GM19240 (cell line): ENCODE data around the gene TMEM87B.

Source experiments
- DNase-seq: peaks from one replicate; pipeline ENCODE4 v3.0.0; 2011; ENCODE audit warnings: low spot score; ENCODE audit not compliant: insufficient read length

TMEM87B gene

GRCh38 chr2:112150447-112150846, 95.4 kb downstream of the TMEM87B start:
- no peak for DNase-seq

- DNase-seq, result no peak
Measured at GRCh38 chr2:112150851-112151250, 95.8 kb downstream of the TMEM87B start.

- DNase-seq, result no peak
Measured at GRCh38 chr2:112151271-112151670, 96.2 kb downstream of the TMEM87B start.

- DNase-seq, result no peak
Measured at GRCh38 chr2:112151701-112152440, 96.8 kb downstream of the TMEM87B start.

- DNase-seq, result no peak
Measured at GRCh38 chr2:112152476-112153178, 97.6 kb downstream of the TMEM87B start.

GRCh38 chr2:112153179-112153490, 98.1 kb downstream of the TMEM87B start:
- DNase-seq, result no peak

GRCh38 chr2:112153501-112153900, 98.4 kb downstream of the TMEM87B start:
- DNase-seq, result no peak

- no peak for DNase-seq
Measured at GRCh38 chr2:112154246-112155117, 99.4 kb downstream of the TMEM87B start.

- DNase-seq, result no peak
Measured at GRCh38 chr2:112155331-112156151, 100.5 kb downstream of the TMEM87B start.

GRCh38 chr2:112156152-112156986, 101.3 kb downstream of the TMEM87B start:
- no peak for DNase-seq

GRCh38 chr2:112157472-112157871, 102.4 kb downstream of the TMEM87B start:
- no peak for DNase-seq

GRCh38 chr2:112159454-112159921, 104.4 kb downstream of the TMEM87B start:
- DNase-seq, result peak; percentile 39

- no peak for DNase-seq
Measured at GRCh38 chr2:112160283-112161250, 105.5 kb downstream of the TMEM87B start.

- DNase-seq, result no peak
Measured at GRCh38 chr2:112161431-112162145, 106.5 kb downstream of the TMEM87B start.

- DNase-seq, result no peak
Measured at GRCh38 chr2:112162341-112162740, 107.3 kb downstream of the TMEM87B start.

GRCh38 chr2:112162956-112163355, 107.9 kb downstream of the TMEM87B start:
- no peak for DNase-seq

GRCh38 chr2:112163541-112163981, 108.5 kb downstream of the TMEM87B start:
- DNase-seq, result no peak

- DNase-seq, result no peak
Measured at GRCh38 chr2:112164876-112165275, 109.8 kb downstream of the TMEM87B start.
